Measurements from ENCODE around the gene MRPL43. TPM values are rescaled to one million over a fixed set of nuclear protein-coding genes. Genes with fewer than 3 reads are reported as not detected.

MRPL43 gene
- total RNA-seq, 1 experiment from 2014 or later, result 91.3 TPM

GRCh38 chr10:101007915-101008822 is 20.9 kb upstream of the MRPL43 start:
- ChIA-PET CTCF (interaction anchor here (1.2 to 7.2 kb wide), 8 partner anchors 10 to 153 kb away, joined by 3 to 273 read pairs (median 6); partner anchors contain the start of genes LZTS2 and SEMA4G), POLR2A (interaction anchor here (1.3 to 1.4 kb wide), 2 partner anchors 9 to 10 kb away, joined by 4 to 5 read pairs; partner anchors contain the start of gene LZTS2)
- Mint-ChIP-seq H3K4me1 (peaks cover 19% of the 10 kb centered on the region), H3K36me3 (peaks cover 11% of the 10 kb centered on the region), H3K4me3 (no peak overlapping the region), H3K9me3 (no peaks in the 10 kb centered on the region), H3K27ac (peak overlapping the region; percentile 53; the same call in 1 of the 2 replicates), H3K27me3 (ENCODE audit: low read depth) (no peaks in the 10 kb centered on the region; the same call in 1 of the 2 replicates)
- ATAC-seq (no peak), DNase-seq (ENCODE audit: low spot score) (no peak)
- TF ChIP-seq ZNF423 (CRISPR knock-in tag; IDR thresholded peaks at IDR 0.05), result no peak
- TF ChIP-seq GTF2I (CRISPR knock-in tag; conservative IDR thresholded peaks at IDR 0.05), result no peak
- TF ChIP-seq TP53 (CRISPR knock-in tag; IDR thresholded peaks at IDR 0.05), result no peak
- TF ChIP-seq ERG (CRISPR knock-in tag; IDR thresholded peaks at IDR 0.05), result no peak
- no peak for TF ChIP-seq ZMAT4 (CRISPR knock-in tag; IDR thresholded peaks at IDR 0.05)
- no peak for TF ChIP-seq CBFB (CRISPR knock-in tag; IDR thresholded peaks at IDR 0.05; ENCODE audit: low read depth)
- no peak for TF ChIP-seq ZNF232 (CRISPR knock-in tag; IDR thresholded peaks at IDR 0.05)
- no peak for TF ChIP-seq GRHL2 (CRISPR knock-in tag; IDR thresholded peaks at IDR 0.05; ENCODE audit: insufficient replicate concordance, severe bottlenecking)
- no peak for TF ChIP-seq ESRRA (CRISPR knock-in tag; IDR thresholded peaks at IDR 0.05; ENCODE audit: borderline replicate concordance)
- TF ChIP-seq USF2 (CRISPR knock-in tag; IDR thresholded peaks at IDR 0.05), result no peak
- TF ChIP-seq PRRX2 (CRISPR knock-in tag; IDR thresholded peaks at IDR 0.05), result no peak
- TF ChIP-seq ELF4 (CRISPR knock-in tag; IDR thresholded peaks at IDR 0.05; ENCODE audit: low read depth), result no peak
- TF ChIP-seq ARID4B (CRISPR knock-in tag; IDR thresholded peaks at IDR 0.05; ENCODE audit: borderline replicate concordance), result no peak
- no peak for TF ChIP-seq ZNF512 (CRISPR knock-in tag; IDR thresholded peaks at IDR 0.05; ENCODE audit: borderline replicate concordance)
- TF ChIP-seq PRDM15 (CRISPR knock-in tag; IDR thresholded peaks at IDR 0.05), result no peak
- TF ChIP-seq MXD4 (CRISPR knock-in tag; IDR thresholded peaks at IDR 0.05; ENCODE audit: borderline replicate concordance), result no peak
- TF ChIP-seq FOXP4 (CRISPR knock-in tag; IDR thresholded peaks at IDR 0.05), result no peak
- no peak for TF ChIP-seq HMGXB4 (CRISPR knock-in tag; IDR thresholded peaks at IDR 0.05)
